K562 (cell line): Measurements from ENCODE around the gene XRCC2. TPM values are rescaled to one million over a fixed set of nuclear protein-coding genes. Genes with fewer than 3 reads are reported as not detected.

Experiments used
- ATAC-seq: fragments of 200-7000 bp; cut with Tn5 transposase; 3 replicates; pipeline ENCODE4 v1.9.1; 2020; ENCODE audit warnings: moderate library complexity
- BruUV-seq: library from RNA; stranded (reverse); fragments of 400-500 nt; replicated peaks from 2 replicates; lab custom pipeline; 2021; lab: Mats Ljungman, UMichigan
- CTCF ChIA-PET: fragments of 300-600 bp; formaldehyde crosslinking; extraction: SDS; loops from one replicate; lab custom pipeline; 2021; ENCODE audit warnings: low intra/inter-chr PET ratio; lab: Yijun Ruan, JAX
- POLR2A ChIA-PET: fragments of 300-600, 350-650 bp; sonication (Branson Sonifier 250); formaldehyde crosslinking; extraction: SDS; loops from one replicate; lab custom pipeline; 2021; ENCODE audit warnings: antibody characterized with exemption, inconsistent platforms; lab: Yijun Ruan, JAX
- DNase-seq, 4 experiments: peaks; one replicate each; pipeline versions ENCODE4 v3.0.0 to v3.0.0-alpha.2; 2011 to 2018; ENCODE audit warnings: low spot score in 3 of 4, mixed read lengths in 3 of 4; ENCODE audit errors: extremely low read depth in 1 of 4
- FAIRE-seq: peaks from 2 replicates; lab custom pipeline; 2011; peaks lifted over from hg19 to GRCh38; lab: Jason Lieb, UNC
- H2AFZ ChIP-seq: 2 replicates; pipeline ENCODE4 v1.6.0; 2011; ENCODE audit warnings: low read depth, low read length, control low read depth, inconsistent platforms
- H3K27ac ChIP-seq: fragments of 200-600 bp; 3 replicates; pipeline ENCODE4 v1.8.0; 2011; ENCODE audit warnings: low read depth, mild to moderate bottlenecking, control low read depth, inconsistent platforms, low read length, moderate library complexity, mixed read lengths; ENCODE audit errors: extremely low read depth
- H3K27me3 ChIP-seq, 2 experiments: fragments of 300-600 bp in 1 of 2; 2 replicates in 1 of 2; 3 replicates in 1 of 2; pipeline versions ENCODE4 v1.6.0 to v1.8.0; 2011; ENCODE audit warnings: inconsistent platforms in 2 of 2, low read length in 2 of 2, mild to moderate bottlenecking in 1 of 2, mixed read lengths in 1 of 2, moderate library complexity in 1 of 2; ENCODE audit not compliant: control insufficient read depth in 2 of 2, insufficient read depth in 2 of 2
- H3K36me3 ChIP-seq: fragments of 300-600 bp; 3 replicates; pipeline ENCODE4 v1.8.0; 2011; ENCODE audit warnings: mild to moderate bottlenecking, low read length, inconsistent platforms; ENCODE audit not compliant: control insufficient read depth, insufficient read depth
- H3K4me1 ChIP-seq, 2 experiments: fragments of 200-600 bp in 1 of 2; replicated peaks in 1 of 2; 2 replicates in 1 of 2; 3 replicates in 1 of 2; pipeline versions ENCODE4 v1.5.1 to v1.8.0; 2011; ENCODE audit warnings: inconsistent platforms in 2 of 2, low read length in 2 of 2, mild to moderate bottlenecking in 1 of 2, mixed read lengths in 1 of 2, moderate library complexity in 1 of 2; ENCODE audit not compliant: control insufficient read depth in 2 of 2, insufficient read depth in 2 of 2
- H3K4me2 ChIP-seq: 2 replicates; pipeline ENCODE4 v1.6.1; 2011; ENCODE audit warnings: low read length, control low read depth, inconsistent platforms, mixed read lengths; ENCODE audit not compliant: insufficient read depth
- H3K4me3 ChIP-seq: fragments of 200-600 bp; sonication (generic), shearing (Covaris generic); 2 replicates; pipeline ENCODE4 v1.5.1; 2016; ENCODE audit warnings: control low read depth, inconsistent platforms
- H3K79me2 ChIP-seq: fragments of 200-600 bp; 3 replicates; pipeline ENCODE4 v1.8.0; 2011; ENCODE audit warnings: low read length, inconsistent platforms; ENCODE audit not compliant: control insufficient read depth, insufficient read depth
- H3K9ac ChIP-seq, 2 experiments: 2 replicates each; pipeline versions ENCODE4 v1.6.0 to v1.6.1; 2011; ENCODE audit warnings: low read depth in 2 of 2, low read length in 2 of 2, control low read depth in 1 of 2, inconsistent platforms in 1 of 2, mild to moderate bottlenecking in 1 of 2, mixed read lengths in 1 of 2; ENCODE audit not compliant: insufficient read depth in 1 of 2
- H3K9me1 ChIP-seq: one replicate; pipeline ENCODE4 v1.6.0; 2011; ENCODE audit warnings: inconsistent platforms, mild to moderate bottlenecking, low read length, moderate library complexity; ENCODE audit not compliant: control insufficient read depth, insufficient read depth
- H3K9me3 ChIP-seq: replicated peaks from 2 replicates; pipeline ENCODE4 v1.5.1; 2011; ENCODE audit warnings: low read depth, low read length, inconsistent platforms; ENCODE audit not compliant: control insufficient read depth, insufficient read depth
- H4K20me1 ChIP-seq: replicated peaks from 2 replicates; pipeline ENCODE4 v1.6.1; 2011; ENCODE audit warnings: low read length, inconsistent platforms, mixed read lengths; ENCODE audit not compliant: control insufficient read depth, insufficient read depth
- ADNP ChIP-seq: fragments of 200-800 bp; sonication (Bioruptor generic); IDR thresholded peaks from 2 replicates; pipeline ENCODE4 v1.6.1; 2016; ENCODE audit warnings: missing genetic modification characterization, missing compliant biosample characterization
- CEBPG ChIP-seq, 3 experiments: fragments of 200-800 bp in 1 of 3; sonication (Bioruptor generic) in 1 of 3; sonication (generic) in 1 of 3; formaldehyde crosslinking in 1 of 3; IDR thresholded peaks in 2 of 3; conservative IDR thresholded peaks in 1 of 3; 2 replicates each; pipeline versions ENCODE4 v1.6.1 to v1.8.0; 2016 to 2022; ENCODE audit warnings: missing compliant biosample characterization in 2 of 3, missing genetic modification characterization in 2 of 3, mild to moderate bottlenecking in 1 of 3, missing genetic modification reagents in 1 of 3
- CREB1 ChIP-seq, 2 experiments: sonication (generic) in 1 of 2; formaldehyde crosslinking in 1 of 2; IDR thresholded peaks; 2 replicates each; pipeline versions ENCODE4 v1.6.1 to v1.8.0; 2012 to 2022; ENCODE audit warnings: inconsistent platforms in 1 of 2, mild to moderate bottlenecking in 1 of 2, missing genetic modification reagents in 1 of 2, moderate library complexity in 1 of 2
- EP300 ChIP-seq: IDR thresholded peaks from 2 replicates; pipeline ENCODE4 v1.6.1; 2012; ENCODE audit warnings: low read length, improper control_type of control experiment
- ETS2 ChIP-seq: IDR thresholded peaks from 2 replicates; pipeline ENCODE4 v1.6.1; 2016; ENCODE audit warnings: borderline replicate concordance, missing genetic modification characterization, mild to moderate bottlenecking, moderate library complexity, missing compliant biosample characterization; ENCODE audit not compliant: poor library complexity, severe bottlenecking
- GATAD2A ChIP-seq: fragments of 450-650 bp; IDR thresholded peaks from 2 replicates; pipeline ENCODE4 v1.6.1; 2017
- GTF2A2 ChIP-seq: IDR thresholded peaks from 2 replicates; pipeline ENCODE4 v1.6.1; 2016; ENCODE audit warnings: mild to moderate bottlenecking, missing genetic modification characterization, missing compliant biosample characterization
- IFI16 ChIP-seq: fragments of 250-450 bp; sonication (Bioruptor Pico); IDR thresholded peaks from 2 replicates; pipeline ENCODE4 v2.1.2; 2022; ENCODE audit warnings: mild to moderate bottlenecking, inconsistent platforms
- MTA3 ChIP-seq: fragments of 450-650 bp; formaldehyde crosslinking; IDR thresholded peaks from 2 replicates; pipeline ENCODE4 v1.6.1; 2017; ENCODE audit warnings: mild to moderate bottlenecking, borderline replicate concordance
- NELFE ChIP-seq: IDR thresholded peaks from 2 replicates; pipeline ENCODE4 v1.6.1; 2011; ENCODE audit warnings: mild to moderate bottlenecking; ENCODE audit not compliant: insufficient read depth, insufficient read length
- NR2C2 ChIP-seq, 2 experiments: fragments of 200-800 bp in 1 of 2; sonication (Bioruptor generic) in 1 of 2; sonication (generic) in 1 of 2; formaldehyde crosslinking in 1 of 2; IDR thresholded peaks; 2 replicates each; pipeline versions ENCODE4 v1.6.1 to v1.8.0; 2016 to 2022; ENCODE audit warnings: mild to moderate bottlenecking in 1 of 2, missing compliant biosample characterization in 1 of 2, missing genetic modification characterization in 1 of 2, missing genetic modification reagents in 1 of 2
- PCBP1 ChIP-seq: fragments of 200-400 bp; formaldehyde crosslinking; IDR thresholded peaks from 2 replicates; pipeline ENCODE4 v1.6.1; 2018; ENCODE audit warnings: mild to moderate bottlenecking, low read depth, low read length; ENCODE audit not compliant: poor library complexity, severe bottlenecking
- PRMT5 ChIP-seq: sonication (generic); formaldehyde crosslinking; IDR thresholded peaks from 2 replicates; pipeline ENCODE4 v1.5.0; 2020; ENCODE audit warnings: missing genetic modification reagents
- SAFB ChIP-seq: fragments of 200-400 bp; formaldehyde crosslinking; IDR thresholded peaks from 2 replicates; pipeline ENCODE4 v1.6.1; 2017; ENCODE audit warnings: low read depth, low read length, borderline replicate concordance
- SRF ChIP-seq, 2 experiments: fragments of 250-450, 450-650 bp in 1 of 2; sonication (Bioruptor Pico) in 1 of 2; sonication (generic) in 1 of 2; formaldehyde crosslinking; IDR thresholded peaks; 2 replicates each; pipeline versions ENCODE4 v1.5.0 to v1.5.1; 2020 to 2022; ENCODE audit warnings: mild to moderate bottlenecking in 1 of 2, missing genetic modification reagents in 1 of 2
- SRSF3 ChIP-seq: fragments of 200-400 bp; formaldehyde crosslinking; IDR thresholded peaks from 2 replicates; pipeline ENCODE4 v1.6.1; 2016; ENCODE audit warnings: mild to moderate bottlenecking, low read length, moderate library complexity; ENCODE audit not compliant: insufficient read depth
- TBL1XR1 ChIP-seq, 2 experiments: IDR thresholded peaks; 2 replicates each; pipeline ENCODE4 v1.6.1; 2012; ENCODE audit warnings: improper control_type of control experiment in 2 of 2, low read length in 2 of 2, mild to moderate bottlenecking in 1 of 2
- TCF3 ChIP-seq: sonication (generic); formaldehyde crosslinking; IDR thresholded peaks from 2 replicates; pipeline ENCODE4 v1.4.0; 2020; ENCODE audit warnings: mild to moderate bottlenecking, missing genetic modification reagents
- YY1 ChIP-seq, 3 experiments: IDR thresholded peaks; 2 replicates each; pipeline ENCODE4 v1.6.1; 2011; ENCODE audit warnings: low read length in 2 of 3, mild to moderate bottlenecking in 2 of 3, moderate library complexity in 2 of 3, borderline replicate concordance in 1 of 3, control low read depth in 1 of 3, low read depth in 1 of 3; ENCODE audit not compliant: insufficient read depth in 3 of 3, insufficient replicate concordance in 2 of 3, control insufficient read depth in 1 of 3, insufficient read length in 1 of 3; ENCODE audit errors: extremely low read depth in 1 of 3
- WGBS: fragments of 100-300 bp; shearing (Covaris generic); methylation state at CpG from one replicate; pipeline ENCODE4 v1.1.6; 2016; ENCODE audit warnings: low coverage, mixed read lengths; ENCODE audit not compliant: insufficient coverage; ENCODE audit errors: missing lambda C conversion rate; 5-methylcytosine and 5-hydroxymethylcytosine counted together
- in situ Hi-C: fragments of 300-500 bp; cut with MboI; formaldehyde crosslinking; loops from 4 replicates; pipeline ENCODE4 v1.15.0; 2018; ENCODE audit warnings: inconsistent platforms, mixed read lengths
- intact Hi-C: fragments of 100-400 bp; cut with micrococcal nuclease; formaldehyde crosslinking; loops from 2 replicates; pipeline ENCODE4 v1.14.2; 2022
- polyA plus RNA-seq, 8 experiments: library from polyadenylated mRNA; depleted of rRNA in 4 of 8; stranded (reverse) in 5 of 8; unstranded in 3 of 8; fragments of >200 nt; fragmentation: Nextera tagmentation in 2 of 8; fragmentation: Illumina TruSeq in 1 of 8; extraction: Ambion mirVana in 2 of 8; extraction: Trizol in 1 of 8; gene quantifications; 2 replicates each; pipeline versions ENCODE4 v1.2.1 to v1.2.3, GENCODE V29; 2011 to 2014; ENCODE audit warnings: inconsistent platforms in 1 of 8, missing spikeins in 1 of 8
- total RNA-seq, 7 experiments: library from RNA; depleted of rRNA in 6 of 7; stranded (reverse); fragments of >200 nt in 6 of 7; fragmentation: Illumina TruSeq in 2 of 7; extraction: Trizol in 2 of 7; gene quantifications; 2 replicates each; pipeline versions ENCODE4 v1.2.1 to v1.2.3, GENCODE V29; 2011 to 2021; ENCODE audit warnings: low replicate concordance in 1 of 7
- TF ChIP-seq, protein P1 (sequence below), 2 experiments: fragments of 450-650 bp in 1 of 2; sonication (generic) in 1 of 2; formaldehyde crosslinking; conservative IDR thresholded peaks; 2 replicates each; pipeline versions ENCODE4 v1.4.0 to v1.8.1; 2020 to 2022; ENCODE audit warnings: mild to moderate bottlenecking in 1 of 2, missing genetic modification reagents in 1 of 2

XRCC2 gene
- total and polyA plus RNA-seq, 9 of the 15 experiments (the other 6 are each of a cell fraction or from before 2014, with no cell fraction given): 16.2 to 58.0 (median 39.8) TPM

DNA sequence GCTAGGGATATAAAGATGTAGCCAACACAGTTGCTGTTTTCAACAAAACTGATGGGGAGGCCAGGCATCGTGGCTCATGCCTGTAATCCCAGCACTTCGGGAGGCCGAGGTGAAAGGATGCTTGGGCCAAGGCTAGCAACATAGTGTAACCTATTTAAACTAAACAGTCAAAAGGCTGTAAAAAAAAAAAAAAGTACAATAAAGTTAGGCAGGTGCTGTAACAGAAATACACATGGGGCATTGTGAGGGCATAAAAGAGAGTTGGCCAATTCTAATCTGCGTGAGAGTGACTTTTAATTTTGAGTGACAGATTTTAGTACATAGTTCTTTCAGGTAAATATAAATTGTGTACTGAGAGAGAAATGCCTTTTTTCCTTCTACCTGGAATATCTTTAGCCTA lies 6.2 kb downstream of the XRCC2 start:
- TF ChIP-seq MTA3: no peak
- no peak for TF ChIP-seq GTF2A2 (tag)
- TF ChIP-seq TBL1XR1 (IDR thresholded peaks at IDR 0.05; ENCODE audit: low read length in 2 of 2): no peak
- TF ChIP-seq SRF (CRISPR knock-in tag; IDR thresholded peaks at IDR 0.05): no peak
- no peak for TF ChIP-seq PRMT5 (CRISPR knock-in tag)
- TF ChIP-seq ADNP (tag): no peak
- TF ChIP-seq EP300: no peak
- no peak for TF ChIP-seq CEBPG (CRISPR knock-in tag; IDR thresholded peaks at IDR 0.05)
- TF ChIP-seq CEBPG (tag; conservative IDR thresholded peaks at IDR 0.05 in 1 of 2, IDR thresholded peaks at IDR 0.05 in 1 of 2): no peak
- TF ChIP-seq IFI16: no peak
- TF ChIP-seq SRSF3: no peak
- no peak for TF ChIP-seq PCBP1
- no peak for TF ChIP-seq SAFB
- TF ChIP-seq, protein P1, sequence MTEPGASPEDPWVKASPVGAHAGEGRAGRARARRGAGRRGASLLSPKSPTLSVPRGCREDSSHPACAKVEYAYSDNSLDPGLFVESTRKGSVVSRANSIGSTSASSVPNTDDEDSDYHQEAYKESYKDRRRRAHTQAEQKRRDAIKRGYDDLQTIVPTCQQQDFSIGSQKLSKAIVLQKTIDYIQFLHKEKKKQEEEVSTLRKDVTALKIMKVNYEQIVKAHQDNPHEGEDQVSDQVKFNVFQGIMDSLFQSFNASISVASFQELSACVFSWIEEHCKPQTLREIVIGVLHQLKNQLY (CRISPR knock-in tag; conservative IDR thresholded peaks at IDR 0.05): no peak
- TF ChIP-seq NR2C2 (CRISPR knock-in tag; IDR thresholded peaks at IDR 0.05): no peak
- no peak for TF ChIP-seq NR2C2 (tag; IDR thresholded peaks at IDR 0.05)
- no peak for TF ChIP-seq ETS2 (tag)
- no peak for TF ChIP-seq NELFE
- no peak for TF ChIP-seq CREB1 (IDR thresholded peaks at IDR 0.05)
- TF ChIP-seq CREB1 (CRISPR knock-in tag; IDR thresholded peaks at IDR 0.05): no peak
- TF ChIP-seq GATAD2A: no peak
- TF ChIP-seq TCF3: no peak
- no peak for TF ChIP-seq YY1 (IDR thresholded peaks at IDR 0.05; ENCODE audit: borderline replicate concordance in 1 of 3, control insufficient read depth in 1 of 3, extremely low read depth in 1 of 3, insufficient read depth in 3 of 3, insufficient read length in 1 of 3, insufficient replicate concordance in 2 of 3, low read depth in 1 of 3, low read length in 2 of 3)
- peak overlapping the region in 1 of 2 experiments; percentile 32; a peak in 1 of 4 replicates for H3K9ac ChIP-seq
- no peak for ATAC-seq
- H2AFZ ChIP-seq: no peak overlapping the region
- no peak for FAIRE-seq
- H3K36me3 ChIP-seq: peaks cover 74% of the 10 kb centered on the region
- in situ Hi-C loops: no loop called here
- H3K9me1 ChIP-seq: peaks cover 3% of the 10 kb centered on the region
- WGBS: 94% methylated on average over 4 of the region's 4 CpGs
- H4K20me1 ChIP-seq: 0 out of 2 replicates have a peak, but pooled peaks cover 3% of the 10 kb centered on the region
- BruUV-seq: no TSS peak
- POLR2A ChIA-PET: no interaction called here
- CTCF ChIA-PET: no interaction called here
- intact Hi-C loops: no loop called here
- no peaks in the 10 kb centered on the region for H3K9me3 ChIP-seq
- no peak overlapping the region for H3K27ac ChIP-seq
- H3K4me2 ChIP-seq: no peak overlapping the region
- H3K79me2 ChIP-seq: peaks cover 96% of the 10 kb centered on the region
- DNase-seq: no peak
- H3K4me1 ChIP-seq: peaks cover 0 to 5% of the 10 kb centered on the region in 2 experiments; a peak in 2 of 5 replicates
- H3K4me3 ChIP-seq: no peak overlapping the region
- H3K27me3 ChIP-seq: no peaks in the 10 kb centered on the region
